DMS79 (cell line): ENCODE data around the gene AK2.
"Not testable (repeated sequence)": the region's sequence is repeated elsewhere in the genome, so short reads cannot be mapped to it uniquely, and the experiment has no call there.

Experiments used
- DNase-seq: peaks from one replicate; lab custom pipeline; 2025; lab: John Stamatoyannopoulos, UW

Gene AK2

GRCh38 chr1:33036526-33037503, at the start of gene AK2:
AK2 (minus strand) TSS chr1:33036883; CDS start chr1:33036828, 55 bp downstream.
- DNase-seq: peak; percentile 98

- DNase-seq: peak; percentile 11
Observed at GRCh38 chr1:33086384-33086850, 49.7 kb upstream of the AK2 start.

- DNase-seq: no peak
Observed at GRCh38 chr1:33085332-33085731, 48.6 kb upstream of the AK2 start.

- no peak for DNase-seq
Observed at GRCh38 chr1:33082575-33083108, 46.0 kb upstream of the AK2 start.

GRCh38 chr1:33081554-33082305, 45.0 kb upstream of the AK2 start:
- no peak for DNase-seq

- DNase-seq: peak; percentile 88
Observed at GRCh38 chr1:33080885-33081553, 44.3 kb upstream of the AK2 start, which contains the start of gene AZIN2. AZIN2 (plus strand) TSS chr1:33081153; CDS start chr1:33082250, 1,097 bp downstream.

GRCh38 chr1:33080373-33080772, 43.7 kb upstream of the AK2 start:
- no peak for DNase-seq

- no peak for DNase-seq
Observed at GRCh38 chr1:33078030-33078591, 41.4 kb upstream of the AK2 start.

- no peak for DNase-seq
Observed at GRCh38 chr1:33074193-33074945, 37.7 kb upstream of the AK2 start.

- DNase-seq: no peak
Observed at GRCh38 chr1:33072707-33073106, 36.0 kb upstream of the AK2 start.

GRCh38 chr1:33070628-33071027, 33.9 kb upstream of the AK2 start:
- DNase-seq: no peak

- not testable (repeated sequence) for DNase-seq
Observed at GRCh38 chr1:33068108-33068507, 31.4 kb upstream of the AK2 start.

GRCh38 chr1:33066477-33066876, 29.8 kb upstream of the AK2 start:
- not testable (repeated sequence) for DNase-seq

GRCh38 chr1:33065301-33065700, 28.6 kb upstream of the AK2 start:
- DNase-seq: no peak

- DNase-seq: not testable (repeated sequence)
Observed at GRCh38 chr1:33064284-33064683, 27.6 kb upstream of the AK2 start.

- no peak for DNase-seq
Observed at GRCh38 chr1:33061834-33062233, 25.2 kb upstream of the AK2 start.

- DNase-seq: no peak
Observed at GRCh38 chr1:33060579-33061083, 23.9 kb upstream of the AK2 start.

- no peak for DNase-seq
Observed at GRCh38 chr1:33057095-33057494, 20.4 kb upstream of the AK2 start.

GRCh38 chr1:33056426-33056825, 19.7 kb upstream of the AK2 start:
- no peak for DNase-seq

GRCh38 chr1:33055210-33056008, 18.7 kb upstream of the AK2 start:
- DNase-seq: peak; percentile 27
